Activated CD4-positive, CD25-positive, alpha-beta regulatory T cell (primary cell): ENCODE results near the gene CTIF.

Experiments used
- DNase-seq, 4 experiments: peaks; one replicate each; lab custom pipeline; 2025; lab: John Stamatoyannopoulos, UW

The CTIF gene

DNA sequence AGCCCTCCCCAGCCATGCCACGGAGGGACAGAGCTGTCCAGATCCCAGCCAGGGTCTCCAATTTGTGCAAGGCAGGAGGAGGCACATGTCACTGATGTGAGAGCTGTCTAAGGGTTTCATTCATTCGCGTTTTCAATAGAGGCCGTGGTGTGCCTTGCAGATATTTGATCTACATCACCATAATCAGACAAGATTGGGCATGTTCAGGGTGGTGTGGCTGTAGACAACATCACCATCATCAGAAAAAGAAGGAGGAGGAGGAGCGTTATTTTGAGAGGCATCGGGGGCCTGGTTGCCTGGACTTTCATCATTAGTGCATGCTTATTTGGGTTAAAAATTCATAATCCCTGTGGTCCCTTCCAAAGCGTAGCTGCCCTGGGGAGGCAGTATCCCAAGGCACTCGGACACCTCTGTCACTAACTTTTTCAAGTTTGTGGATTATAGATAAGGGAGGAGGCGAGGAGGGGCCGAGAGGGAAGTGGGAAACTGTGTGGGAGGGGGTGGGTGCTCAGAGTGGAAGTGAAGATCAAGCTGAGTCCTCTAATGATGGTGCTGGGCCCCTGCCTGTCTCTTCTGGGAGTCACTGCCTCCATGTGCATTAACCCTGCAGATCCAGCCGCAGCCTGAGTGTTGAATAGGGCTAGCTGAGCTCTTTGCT lies 194.1 kb downstream of the CTIF start:
- DNase-seq = no peak

GRCh38 chr18:48733643-48734253 lies 194.9 kb downstream of the CTIF start:
- no peak for DNase-seq

- no peak for DNase-seq
Observed at GRCh38 chr18:48734460-48734859, 195.6 kb downstream of the CTIF start.

DNA sequence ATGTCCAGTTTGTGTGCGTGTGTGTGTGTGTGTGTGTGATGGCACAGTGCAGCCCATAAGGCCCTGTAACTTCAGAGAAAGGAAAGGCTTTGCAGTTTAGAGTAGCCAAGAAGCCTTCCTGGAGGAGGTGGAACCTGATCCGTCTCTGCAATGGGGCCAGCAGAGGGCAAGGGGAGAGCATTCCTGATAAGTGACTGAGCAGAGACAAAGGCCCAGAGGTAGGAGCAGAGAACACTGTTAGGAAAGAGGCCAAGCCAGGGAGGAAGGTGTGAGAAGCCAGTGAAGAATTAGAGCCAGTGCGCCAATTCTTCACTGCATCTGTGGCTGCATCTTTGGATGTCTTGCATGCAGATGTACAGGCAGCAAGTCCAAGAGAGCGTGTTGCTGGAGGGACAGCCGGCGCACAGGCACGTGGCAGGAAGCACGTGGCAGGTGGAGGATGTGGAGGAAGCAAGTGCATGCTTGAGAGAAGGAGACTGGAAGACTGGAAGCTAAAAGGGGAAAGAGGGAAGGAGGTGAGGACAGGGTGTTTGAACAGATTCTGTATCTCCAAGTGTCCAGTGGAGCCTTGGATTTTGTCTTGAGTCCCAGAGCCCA lies 196.3 kb downstream of the CTIF start:
- DNase-seq = no peak

GRCh38 chr18:48735681-48736255 lies 196.9 kb downstream of the CTIF start:
- no peak for DNase-seq

DNA sequence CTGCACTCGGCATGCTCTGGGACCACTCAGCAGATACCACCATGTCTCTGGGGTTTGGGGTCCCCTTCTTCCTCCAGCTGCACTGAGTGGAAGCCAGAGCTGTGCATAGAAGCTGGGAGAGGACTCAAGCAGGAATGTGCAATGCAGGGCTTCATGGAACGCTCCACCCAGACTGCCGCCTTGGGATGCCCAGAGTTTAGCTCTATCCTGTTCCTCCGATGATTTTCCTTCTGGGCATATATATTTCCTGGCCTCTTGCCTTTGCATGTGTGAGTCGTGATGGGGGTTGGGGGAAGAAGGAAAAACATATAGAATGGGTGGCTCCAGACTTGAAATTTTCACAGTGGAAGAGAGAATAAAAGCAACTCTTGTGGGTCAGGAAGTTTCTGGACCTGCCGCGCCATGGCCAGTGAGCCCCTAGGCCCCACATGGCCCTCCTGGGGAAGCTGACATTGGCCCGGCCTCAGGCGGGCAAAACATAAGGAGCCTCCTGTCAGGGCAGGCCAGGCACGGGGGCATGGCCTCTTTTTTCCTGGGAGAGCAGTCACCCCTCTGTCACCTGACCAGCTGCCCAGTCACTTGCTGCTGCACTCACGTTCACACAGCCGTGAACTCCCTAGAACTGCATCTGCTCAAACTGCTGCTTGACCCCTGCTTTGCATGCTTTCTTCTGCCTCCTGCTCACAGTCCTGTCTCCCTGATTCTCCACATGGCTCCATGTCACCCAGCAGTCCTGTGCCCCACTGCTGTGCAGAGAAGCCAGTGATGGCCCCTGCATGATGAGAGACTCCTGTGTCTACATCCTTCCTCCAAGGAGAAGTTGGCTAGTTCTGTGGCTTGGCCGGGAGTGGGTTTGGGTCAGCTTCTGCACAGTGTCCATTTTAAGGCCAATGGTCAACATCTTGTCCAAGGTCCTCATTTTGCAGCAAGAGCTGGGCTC lies 197.8 kb downstream of the CTIF start:
- no peak for DNase-seq

DNA sequence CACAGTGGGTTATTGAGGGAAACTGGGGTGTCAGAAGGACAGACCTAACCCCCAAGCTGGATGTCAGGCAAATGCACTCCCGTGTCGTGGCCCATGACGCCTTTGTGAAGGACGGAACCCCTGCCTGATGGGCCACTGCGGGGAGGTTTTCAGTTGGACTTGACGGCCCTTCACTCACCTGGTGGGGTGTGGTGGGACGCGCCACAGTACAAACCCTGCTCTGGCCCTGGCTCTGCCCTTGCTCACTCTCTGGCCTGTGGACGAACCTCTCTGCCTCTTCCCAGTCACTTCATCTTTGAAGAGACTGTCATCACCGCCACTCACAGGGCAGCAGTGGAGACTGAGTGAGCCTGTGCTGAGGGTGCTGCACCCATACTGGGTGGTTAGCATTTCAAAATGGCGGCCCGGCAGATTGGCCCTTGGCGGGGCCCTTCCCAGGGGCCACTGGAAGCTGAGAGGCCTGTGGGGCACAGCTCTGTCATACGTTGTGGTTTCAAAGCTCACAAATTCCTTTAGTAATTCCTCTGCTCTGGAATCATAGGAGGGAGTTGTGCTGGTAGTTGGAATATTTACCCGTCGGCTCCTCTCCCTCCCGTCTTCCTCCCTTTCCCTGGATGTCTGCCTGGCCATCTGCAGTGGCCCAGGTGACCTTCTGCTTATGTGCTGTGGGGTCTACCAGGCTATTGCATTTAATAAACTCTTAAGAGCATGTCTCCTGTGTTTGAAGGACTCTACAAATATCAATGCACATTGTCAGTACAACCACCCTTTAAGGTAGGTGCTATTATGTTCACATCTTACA lies 200.6 kb downstream of the CTIF start:
- no peak for DNase-seq

DNA sequence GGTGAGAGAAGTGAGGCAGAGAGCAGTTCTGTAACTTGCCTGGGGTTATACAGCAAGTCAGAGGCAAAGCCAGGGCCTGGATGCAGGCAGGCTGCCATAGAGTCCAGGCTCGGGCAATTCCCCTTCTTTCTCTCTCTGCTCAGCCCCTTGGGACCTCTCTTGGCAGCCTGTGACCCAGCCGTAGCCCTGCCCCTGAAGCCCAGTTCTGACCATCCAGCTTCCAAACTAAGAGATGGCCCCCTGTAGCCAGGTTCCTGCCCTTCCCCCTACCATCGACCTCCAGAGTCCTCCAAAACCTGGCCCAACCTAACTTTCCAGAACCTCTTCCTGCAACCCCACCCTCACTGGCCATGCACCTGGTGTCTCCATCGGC lies 201.2 kb downstream of the CTIF start:
- DNase-seq = no peak

- DNase-seq = no peak
Observed at GRCh38 chr18:48740851-48741485, 202.1 kb downstream of the CTIF start.

GRCh38 chr18:48741866-48742265 lies 203.0 kb downstream of the CTIF start:
- no peak for DNase-seq

- DNase-seq = no peak
Observed at GRCh38 chr18:48742304-48742703, 203.5 kb downstream of the CTIF start.

- no peak for DNase-seq
Observed at GRCh38 chr18:48742706-48743475, 204.1 kb downstream of the CTIF start.

- DNase-seq = no peak
Observed at GRCh38 chr18:48743886-48744285, 205.1 kb downstream of the CTIF start.

GRCh38 chr18:48745293-48745692 lies 206.5 kb downstream of the CTIF start:
- no peak for DNase-seq

GRCh38 chr18:48749768-48750167 lies 210.9 kb downstream of the CTIF start:
- DNase-seq = no peak

GRCh38 chr18:48750485-48751175 lies 211.8 kb downstream of the CTIF start:
- no peak for DNase-seq

GRCh38 chr18:48751727-48752468 lies 213.1 kb downstream of the CTIF start:
- no peak for DNase-seq

- no peak for DNase-seq
Observed at GRCh38 chr18:48752478-48752877, 213.6 kb downstream of the CTIF start.

- DNase-seq = no peak
Observed at GRCh38 chr18:48752928-48753327, 214.1 kb downstream of the CTIF start.
